HepG2 (cell line): Measurements from ENCODE around the gene NMNAT1. TPM values are rescaled to one million over a fixed set of nuclear protein-coding genes. Genes with fewer than 3 reads are reported as not detected.

ENCODE experiments used
- AKNA ChIP-seq: sonication (generic); formaldehyde crosslinking; IDR thresholded peaks from 2 replicates; pipeline ENCODE4 v1.4.0; 2020; ENCODE audit warnings: missing genetic modification reagents, borderline replicate concordance
- CSRNP2 ChIP-seq: sonication (generic); formaldehyde crosslinking; conservative IDR thresholded peaks from 2 replicates; pipeline ENCODE4 v1.8.0; 2022; ENCODE audit warnings: low read depth, missing genetic modification reagents
- DPF2 ChIP-seq: sonication (generic); formaldehyde crosslinking; IDR thresholded peaks from 2 replicates; pipeline ENCODE4 v1.4.0; 2020; ENCODE audit warnings: mild to moderate bottlenecking, low read depth, missing genetic modification reagents, borderline replicate concordance
- ETV5 ChIP-seq: IDR thresholded peaks from 2 replicates; pipeline ENCODE4 v1.6.1; 2018; ENCODE audit warnings: missing biosample characterization, missing genetic modification reagents, inconsistent platforms, borderline replicate concordance
- HMGXB4 ChIP-seq, 2 experiments: sonication (generic) in 1 of 2; formaldehyde crosslinking in 1 of 2; IDR thresholded peaks; 2 replicates each; pipeline versions ENCODE4 v1.4.0 to v1.6.1; 2018 to 2020; ENCODE audit warnings: missing genetic modification reagents in 2 of 2, borderline replicate concordance in 1 of 2, low read depth in 1 of 2, mild to moderate bottlenecking in 1 of 2, missing biosample characterization in 1 of 2
- HNF1B ChIP-seq: sonication (generic); formaldehyde crosslinking; IDR thresholded peaks from 2 replicates; pipeline ENCODE4 v1.5.1; 2020; ENCODE audit warnings: mild to moderate bottlenecking, moderate library complexity, missing genetic modification reagents
- MEIS1 ChIP-seq: sonication (generic); formaldehyde crosslinking; IDR thresholded peaks from 2 replicates; pipeline ENCODE4 v1.9.0; 2021; ENCODE audit warnings: mild to moderate bottlenecking, missing genetic modification reagents, moderate library complexity, borderline replicate concordance
- POLR2AphosphoS2 ChIP-seq: IDR thresholded peaks from 2 replicates; pipeline ENCODE4 v1.6.1; 2011; ENCODE audit warnings: low read depth, low read length, improper control_type of control experiment
- RBAK ChIP-seq: sonication (generic); formaldehyde crosslinking; IDR thresholded peaks from 2 replicates; pipeline ENCODE4 v1.5.1; 2020; ENCODE audit warnings: mild to moderate bottlenecking, missing genetic modification reagents
- SMARCC2 ChIP-seq: fragments of 450-650 bp; IDR thresholded peaks from 2 replicates; pipeline ENCODE4 v1.6.1; 2017; ENCODE audit warnings: antibody characterized with exemption, mild to moderate bottlenecking
- ZBTB7A ChIP-seq: sonication (generic); formaldehyde crosslinking; IDR thresholded peaks from 2 replicates; pipeline ENCODE4 v1.8.0; 2022; ENCODE audit warnings: mild to moderate bottlenecking, missing genetic modification reagents
- ZNF576 ChIP-seq: sonication (generic); formaldehyde crosslinking; IDR thresholded peaks from 2 replicates; pipeline ENCODE4 v1.4.0; 2020; ENCODE audit warnings: mild to moderate bottlenecking, missing genetic modification reagents
- ZNF629 ChIP-seq: sonication (generic); formaldehyde crosslinking; conservative IDR thresholded peaks from 2 replicates; pipeline ENCODE4 v1.5.0; 2020; ENCODE audit warnings: missing genetic modification reagents
- polyA plus RNA-seq, 8 experiments: library from polyadenylated mRNA; depleted of rRNA in 3 of 8; stranded (reverse) in 7 of 8; unstranded in 1 of 8; fragments of >200 nt; fragmentation: Illumina TruSeq in 4 of 8; extraction: Trizol in 4 of 8; gene quantifications; 2 replicates each; pipeline versions ENCODE4 v1.2.1 to v1.2.3, GENCODE V29; 2011 to 2016; ENCODE audit warnings: low read depth in 4 of 8, missing spikeins in 1 of 8, mixed read lengths in 1 of 8; ENCODE audit not compliant: insufficient read depth in 1 of 8
- total RNA-seq, 5 experiments: library from RNA; depleted of rRNA; stranded (reverse); fragments of >200 nt; fragmentation: Illumina TruSeq; extraction: Trizol; gene quantifications; 2 replicates each; pipeline ENCODE4 v1.2.3, GENCODE V29; 2016; ENCODE audit warnings: low read depth in 1 of 5
- TF ChIP-seq, protein P1 (sequence below): sonication (generic); formaldehyde crosslinking; IDR thresholded peaks from 2 replicates; pipeline ENCODE4 v1.4.0; 2020; ENCODE audit warnings: missing genetic modification reagents

Gene NMNAT1
- total and polyA plus RNA-seq, 2 of the 13 experiments (the other 11 are each of a cell fraction or from before 2014, with no cell fraction given): 5.6 to 12.2 TPM

DNA sequence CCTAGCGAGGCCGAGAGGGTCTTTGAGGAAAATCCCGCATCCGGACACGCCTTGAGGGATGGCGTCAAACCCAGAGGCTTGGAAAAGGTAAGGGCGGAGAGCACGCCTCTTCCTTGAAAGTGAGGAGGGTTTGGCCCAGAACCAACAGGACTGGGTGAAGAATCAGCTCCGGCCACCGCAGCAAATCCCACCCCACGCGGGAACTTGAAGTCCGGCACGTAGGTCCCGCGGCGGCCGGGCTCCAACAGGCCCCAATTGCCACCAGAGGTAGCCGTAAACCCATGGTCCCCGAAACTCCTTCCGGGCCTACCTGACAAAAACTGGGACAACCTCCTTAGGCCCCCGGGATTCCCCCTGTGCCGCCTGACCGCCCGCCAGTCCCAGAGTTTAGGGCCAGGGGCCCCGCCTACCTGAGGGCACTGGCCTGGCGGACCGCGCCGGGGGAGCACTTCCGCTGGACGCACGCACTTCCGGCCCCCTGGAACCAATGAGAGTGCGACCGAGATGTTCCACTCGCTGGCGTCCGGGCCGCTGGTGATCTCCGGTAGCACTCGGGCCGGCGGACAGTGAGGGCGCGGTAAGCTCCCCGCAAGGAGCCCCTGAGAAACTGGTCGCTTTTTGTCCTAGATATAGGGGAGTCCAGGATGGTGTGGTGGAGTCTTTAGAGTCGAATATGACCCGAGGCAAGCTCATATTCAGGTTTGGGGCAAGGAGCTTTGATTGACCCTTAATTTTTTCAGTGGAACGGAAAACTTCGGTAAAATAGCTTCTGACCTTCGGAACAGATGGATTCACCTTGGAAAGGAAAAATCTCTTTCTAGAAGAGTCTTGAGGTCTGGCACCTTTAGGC lies at the start of gene NMNAT1, which contains the start of gene LZIC (continued):
- TF ChIP-seq AKNA (CRISPR knock-in tag) (no peak; the same call in 1 of the 2 replicates), DPF2 (no peak), ZNF629 (CRISPR knock-in tag) (peak; percentile 58), MEIS1 (CRISPR knock-in tag) (no peak), POLR2AphosphoS2 (no peak), ETV5 (CRISPR knock-in tag) (peak; percentile 84), ZNF576 (CRISPR knock-in tag) (no peak), HNF1B (CRISPR knock-in tag) (peak; percentile 69; the same call in 1 of the 2 replicates), RBAK (CRISPR knock-in tag) (no peak), ZBTB7A (CRISPR knock-in tag) (peak; percentile 73), CSRNP2 (CRISPR knock-in tag) (no peak), SMARCC2 (no peak), HMGXB4 (CRISPR knock-in tag; IDR thresholded peaks at IDR 0.05; ENCODE audit: borderline replicate concordance in 1 of 2, low read depth in 1 of 2) (peak; percentile 94 to 95)
- TF ChIP-seq, protein P1, sequence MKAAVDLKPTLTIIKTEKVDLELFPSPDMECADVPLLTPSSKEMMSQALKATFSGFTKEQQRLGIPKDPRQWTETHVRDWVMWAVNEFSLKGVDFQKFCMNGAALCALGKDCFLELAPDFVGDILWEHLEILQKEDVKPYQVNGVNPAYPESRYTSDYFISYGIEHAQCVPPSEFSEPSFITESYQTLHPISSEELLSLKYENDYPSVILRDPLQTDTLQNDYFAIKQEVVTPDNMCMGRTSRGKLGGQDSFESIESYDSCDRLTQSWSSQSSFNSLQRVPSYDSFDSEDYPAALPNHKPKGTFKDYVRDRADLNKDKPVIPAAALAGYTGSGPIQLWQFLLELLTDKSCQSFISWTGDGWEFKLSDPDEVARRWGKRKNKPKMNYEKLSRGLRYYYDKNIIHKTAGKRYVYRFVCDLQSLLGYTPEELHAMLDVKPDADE (CRISPR knock-in tag): 0 out of 2 replicates have a peak, but pooled peaks have one; percentile 36
